SH-SY5Y (cell line): ENCODE data around the gene LST1.

Source experiments
- GATA2 ChIP-seq: IDR thresholded peaks from 2 replicates; pipeline ENCODE4 v1.6.1; 2011; ENCODE audit warnings: mild to moderate bottlenecking, low read depth, low read length
- GATA3 ChIP-seq: IDR thresholded peaks from 2 replicates; pipeline ENCODE4 v1.6.1; 2011; ENCODE audit warnings: low read depth, mild to moderate bottlenecking, low read length, moderate library complexity

LST1 gene

GRCh38 chr6:31636698-31637596 is 50.9 kb downstream of the LST1 start:
- no peak for TF ChIP-seq GATA3
- TF ChIP-seq GATA2 = no peak
